ENCODE results near the gene SLC12A8.
A peak's percentile ranks its signal among the peaks of the same experiment; 100 is the strongest.

Gene SLC12A8

DNA sequence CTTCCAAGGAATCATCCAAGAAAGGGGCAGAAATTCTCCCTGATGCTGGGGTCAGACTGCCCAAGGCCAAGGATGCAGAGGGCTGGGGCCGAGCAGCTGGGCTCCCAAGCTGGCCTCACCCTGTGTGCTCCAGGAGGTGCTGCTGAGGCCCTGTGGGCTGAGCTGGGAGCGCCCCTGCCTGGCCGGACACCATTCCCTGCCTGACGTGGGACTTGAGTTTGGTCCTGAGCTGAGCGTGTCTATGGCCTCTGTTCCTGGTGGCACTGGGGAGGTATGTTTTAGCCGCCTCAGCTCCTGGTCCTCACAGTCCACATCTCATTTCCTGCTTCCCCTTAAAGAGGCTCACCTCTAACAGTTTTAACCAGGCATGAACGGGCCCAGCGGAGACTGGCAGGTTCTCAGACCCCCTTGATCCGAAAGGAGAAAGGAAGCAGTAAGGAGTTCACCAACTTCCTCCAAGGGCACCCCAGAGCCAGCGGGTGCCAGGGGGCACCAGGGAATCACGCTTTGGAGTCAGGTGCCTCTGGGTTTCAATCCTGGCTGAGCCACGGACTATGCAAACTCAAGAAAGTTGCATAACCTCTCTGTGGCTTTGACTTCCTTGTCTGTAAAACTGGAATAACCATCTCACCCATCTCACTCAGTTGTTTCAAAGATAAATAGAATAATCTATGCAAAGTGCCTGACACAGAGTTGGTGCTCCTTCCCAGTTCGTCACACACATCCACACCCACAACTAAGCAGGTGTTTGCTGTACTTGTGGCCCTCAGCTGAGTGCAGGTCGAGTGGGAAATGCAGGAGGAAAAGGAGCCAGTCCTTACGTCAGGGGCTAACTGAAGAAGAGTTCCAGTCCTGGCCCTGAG is 48.6 kb downstream of the SLC12A8 start:
- no peak for DNase-seq (ENCODE audit: low spot score)
- Histone ChIP-seq H4K8ac (ENCODE audit: low read depth, low read length) (no peak overlapping the region), H4K91ac (ENCODE audit: low read depth, low read length, poor library complexity) (no peak overlapping the region), H3K4me1 (ENCODE audit: control insufficient read depth in 2 of 2, insufficient read depth in 1 of 2, low read depth in 1 of 2, low read length in 2 of 2) (peaks cover 11 to 22% of the 10 kb centered on the region in 2 donors), H3K9ac (ENCODE audit: low read depth, low read length, poor library complexity) (peak overlapping the region; percentile 24), H3K9me3 (replicated peaks in 1 of 2; ENCODE audit: control insufficient read depth in 2 of 2, insufficient read depth in 1 of 2, low read depth in 1 of 2, low read length in 2 of 2) (no peaks in the 10 kb centered on the region), H3K4me3 (ENCODE audit: low read length in 2 of 2) (peak overlapping the region in 1 of 2 donors; percentile 26), H3K23ac (ENCODE audit: low read depth, low read length, poor library complexity) (no peak overlapping the region), H3K27ac (replicated peaks; ENCODE audit: low read length) (no peak overlapping the region), H2BK5ac (ENCODE audit: low read length) (no peak overlapping the region), H3K4ac (ENCODE audit: low read length) (no peak overlapping the region), H3K36me3 (replicated peaks in 1 of 2; ENCODE audit: control insufficient read depth in 2 of 2, insufficient read depth in 2 of 2, low read length in 2 of 2) (no peaks in the 10 kb centered on the region), H3K27me3 (ENCODE audit: control insufficient read depth in 3 of 3, insufficient read depth in 3 of 3, low read depth in 1 of 3, low read length in 3 of 3) (no peaks in the 10 kb centered on the region), H2AK5ac (ENCODE audit: low read depth, low read length) (peak overlapping the region; percentile 47), H3K18ac (ENCODE audit: low read length) (peak overlapping the region; percentile 54), H2AFZ (ENCODE audit: low read length) (no peak overlapping the region), H2BK12ac (ENCODE audit: low read length) (no peak overlapping the region), H3K14ac (ENCODE audit: low read length) (no peak overlapping the region), H2BK120ac (ENCODE audit: low read depth, low read length) (no peak overlapping the region), H3K4me2 (ENCODE audit: insufficient read depth, low read length, poor library complexity, severe bottlenecking) (no peak overlapping the region), H3K79me1 (ENCODE audit: low read depth, low read length) (no peaks in the 10 kb centered on the region), H2BK15ac (ENCODE audit: low read length) (peak overlapping the region; percentile 55)
- WGBS, 2 donors (ENCODE audit: extremely low coverage in 2 of 2, insufficient read length in 2 of 2, insufficient replicate concordance in 1 of 2), result no CpG with 5 or more reads among the region's 15 CpGs

DNA sequence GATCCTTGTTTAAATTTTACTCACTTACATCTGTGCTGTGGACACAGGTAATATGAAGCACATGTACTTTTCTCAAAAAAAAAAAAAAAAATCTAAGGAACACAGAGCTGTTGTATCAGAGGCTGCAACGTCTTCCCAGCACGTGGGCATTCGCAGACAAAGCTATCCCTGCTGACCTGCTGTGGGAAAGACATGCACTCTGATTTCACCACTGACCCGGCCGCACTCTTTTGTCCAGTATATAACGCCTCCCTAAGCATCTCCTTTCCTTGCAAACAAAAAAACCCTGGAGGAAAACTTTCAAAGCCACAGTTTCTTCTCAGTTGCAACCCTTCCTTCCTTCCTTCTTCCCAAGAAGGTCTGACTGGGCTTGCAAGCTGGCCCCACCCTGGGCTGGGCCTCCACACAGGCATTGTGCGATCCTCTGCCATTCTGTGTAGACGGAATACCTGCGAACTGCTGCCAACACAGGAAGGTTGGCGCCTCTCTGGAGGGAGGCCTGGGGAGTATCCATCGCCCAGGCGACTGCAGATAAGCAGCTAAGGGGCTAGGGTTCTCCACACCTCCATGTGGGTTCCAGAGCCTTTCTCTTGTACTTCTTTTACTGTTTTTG is 50.8 kb downstream of the SLC12A8 start:
- no peak overlapping the region for H2BK15ac ChIP-seq (ENCODE audit: low read length)
- no CpG with 5 or more reads among the region's 12 CpGs for WGBS, 2 donors (ENCODE audit: extremely low coverage in 2 of 2, insufficient read length in 2 of 2, insufficient replicate concordance in 1 of 2)
- no peaks in the 10 kb centered on the region for H3K36me3 ChIP-seq (replicated peaks in 1 of 2; ENCODE audit: control insufficient read depth in 2 of 2, insufficient read depth in 2 of 2, low read length in 2 of 2)
- peak overlapping the region; percentile 68 for H2AFZ ChIP-seq (ENCODE audit: low read length)
- peaks cover 0 to 2% (median 0%) of the 10 kb centered on the region in 3 experiments for H3K27me3 ChIP-seq (ENCODE audit: control insufficient read depth in 3 of 3, insufficient read depth in 3 of 3, low read depth in 1 of 3, low read length in 3 of 3)
- no peak overlapping the region for H3K4me3 ChIP-seq (ENCODE audit: low read length in 2 of 2)
- H4K91ac ChIP-seq (ENCODE audit: low read depth, low read length, poor library complexity), result no peak overlapping the region
- peaks cover 11 to 25% of the 10 kb centered on the region in 2 donors for H3K4me1 ChIP-seq (ENCODE audit: control insufficient read depth in 2 of 2, insufficient read depth in 1 of 2, low read depth in 1 of 2, low read length in 2 of 2)
- no peak overlapping the region for H3K14ac ChIP-seq (ENCODE audit: low read length)
- no peak overlapping the region for H3K4ac ChIP-seq (ENCODE audit: low read length)
- H3K18ac ChIP-seq (ENCODE audit: low read length), result peak overlapping the region; percentile 66
- H2AK5ac ChIP-seq (ENCODE audit: low read depth, low read length), result no peak overlapping the region
- H3K79me1 ChIP-seq (ENCODE audit: low read depth, low read length), result no peaks in the 10 kb centered on the region
- H4K8ac ChIP-seq (ENCODE audit: low read depth, low read length), result no peak overlapping the region
- no peak overlapping the region for H3K4me2 ChIP-seq (ENCODE audit: insufficient read depth, low read length, poor library complexity, severe bottlenecking)
- H3K27ac ChIP-seq (replicated peaks; ENCODE audit: low read length), result peak overlapping the region; percentile 44
- no peak overlapping the region for H3K9ac ChIP-seq (ENCODE audit: low read depth, low read length, poor library complexity)
- no peaks in the 10 kb centered on the region for H3K9me3 ChIP-seq (replicated peaks in 1 of 2; ENCODE audit: control insufficient read depth in 2 of 2, insufficient read depth in 1 of 2, low read depth in 1 of 2, low read length in 2 of 2)
- no peak for DNase-seq (ENCODE audit: low spot score)
- H2BK5ac ChIP-seq (ENCODE audit: low read length), result no peak overlapping the region
- no peak overlapping the region for H2BK120ac ChIP-seq (ENCODE audit: low read depth, low read length)
- H3K23ac ChIP-seq (ENCODE audit: low read depth, low read length, poor library complexity), result no peak overlapping the region
- no peak overlapping the region for H2BK12ac ChIP-seq (ENCODE audit: low read length)

- H2BK12ac ChIP-seq (ENCODE audit: low read length), result no peak overlapping the region
- WGBS, 2 donors (ENCODE audit: extremely low coverage in 2 of 2, insufficient read length in 2 of 2, insufficient replicate concordance in 1 of 2), result no CpG with 5 or more reads among the region's 9 CpGs
- peaks cover 0 to 2% (median 0%) of the 10 kb centered on the region in 3 experiments for H3K27me3 ChIP-seq (ENCODE audit: control insufficient read depth in 3 of 3, insufficient read depth in 3 of 3, low read depth in 1 of 3, low read length in 3 of 3)
- H2BK120ac ChIP-seq (ENCODE audit: low read depth, low read length), result no peak overlapping the region
- no peak overlapping the region for H3K4me2 ChIP-seq (ENCODE audit: insufficient read depth, low read length, poor library complexity, severe bottlenecking)
- no peak overlapping the region for H2AK5ac ChIP-seq (ENCODE audit: low read depth, low read length)
- H3K36me3 ChIP-seq (replicated peaks in 1 of 2; ENCODE audit: control insufficient read depth in 2 of 2, insufficient read depth in 2 of 2, low read length in 2 of 2), result no peaks in the 10 kb centered on the region
- H4K91ac ChIP-seq (ENCODE audit: low read depth, low read length, poor library complexity), result no peak overlapping the region
- no peak overlapping the region for H2BK15ac ChIP-seq (ENCODE audit: low read length)
- no peak overlapping the region for H3K27ac ChIP-seq (replicated peaks; ENCODE audit: low read length)
- DNase-seq (ENCODE audit: low spot score), result no peak
- no peaks in the 10 kb centered on the region for H3K9me3 ChIP-seq (replicated peaks in 1 of 2; ENCODE audit: control insufficient read depth in 2 of 2, insufficient read depth in 1 of 2, low read depth in 1 of 2, low read length in 2 of 2)
- H3K9ac ChIP-seq (ENCODE audit: low read depth, low read length, poor library complexity), result no peak overlapping the region
- no peak overlapping the region for H3K14ac ChIP-seq (ENCODE audit: low read length)
- no peak overlapping the region for H4K8ac ChIP-seq (ENCODE audit: low read depth, low read length)
- peaks cover 19 to 27% of the 10 kb centered on the region in 2 donors for H3K4me1 ChIP-seq (ENCODE audit: control insufficient read depth in 2 of 2, insufficient read depth in 1 of 2, low read depth in 1 of 2, low read length in 2 of 2)
- no peak overlapping the region for H3K4me3 ChIP-seq (ENCODE audit: low read length in 2 of 2)
- no peaks in the 10 kb centered on the region for H3K79me1 ChIP-seq (ENCODE audit: low read depth, low read length)
- no peak overlapping the region for H3K18ac ChIP-seq (ENCODE audit: low read length)
- H3K4ac ChIP-seq (ENCODE audit: low read length), result no peak overlapping the region
- H3K23ac ChIP-seq (ENCODE audit: low read depth, low read length, poor library complexity), result no peak overlapping the region
- H2BK5ac ChIP-seq (ENCODE audit: low read length), result no peak overlapping the region
- H2AFZ ChIP-seq (ENCODE audit: low read length), result no peak overlapping the region
Measured at GRCh38 chr3:125160606-125161371, 51.8 kb downstream of the SLC12A8 start.

GRCh38 chr3:125157183-125157582 is 55.4 kb downstream of the SLC12A8 start:
- H3K9ac ChIP-seq (ENCODE audit: low read depth, low read length, poor library complexity), result no peak overlapping the region
- no peak overlapping the region for H3K4ac ChIP-seq (ENCODE audit: low read length)
- no peak overlapping the region for H2BK5ac ChIP-seq (ENCODE audit: low read length)
- H2BK15ac ChIP-seq (ENCODE audit: low read length), result no peak overlapping the region
- no peak for DNase-seq (ENCODE audit: low spot score)
- no peak overlapping the region for H3K4me3 ChIP-seq (ENCODE audit: low read length in 2 of 2)
- no peak overlapping the region for H2AFZ ChIP-seq (ENCODE audit: low read length)
- no peak overlapping the region for H3K18ac ChIP-seq (ENCODE audit: low read length)
- H3K14ac ChIP-seq (ENCODE audit: low read length), result no peak overlapping the region
- H3K27ac ChIP-seq (replicated peaks; ENCODE audit: low read length), result no peak overlapping the region
- H4K8ac ChIP-seq (ENCODE audit: low read depth, low read length), result no peak overlapping the region
- no peaks in the 10 kb centered on the region for H3K36me3 ChIP-seq (replicated peaks in 1 of 2; ENCODE audit: control insufficient read depth in 2 of 2, insufficient read depth in 2 of 2, low read length in 2 of 2)
- no peak overlapping the region for H2BK12ac ChIP-seq (ENCODE audit: low read length)
- no peak overlapping the region for H3K23ac ChIP-seq (ENCODE audit: low read depth, low read length, poor library complexity)
- no peak overlapping the region for H3K4me2 ChIP-seq (ENCODE audit: insufficient read depth, low read length, poor library complexity, severe bottlenecking)
- H4K91ac ChIP-seq (ENCODE audit: low read depth, low read length, poor library complexity), result no peak overlapping the region
- H3K9me3 ChIP-seq (replicated peaks in 1 of 2; ENCODE audit: control insufficient read depth in 2 of 2, insufficient read depth in 1 of 2, low read depth in 1 of 2, low read length in 2 of 2), result no peaks in the 10 kb centered on the region
- no peak overlapping the region for H2BK120ac ChIP-seq (ENCODE audit: low read depth, low read length)
- H3K4me1 ChIP-seq (ENCODE audit: control insufficient read depth in 2 of 2, insufficient read depth in 1 of 2, low read depth in 1 of 2, low read length in 2 of 2), result peaks cover 16 to 29% of the 10 kb centered on the region in 2 donors
- H3K79me1 ChIP-seq (ENCODE audit: low read depth, low read length), result no peaks in the 10 kb centered on the region
- no CpG with 5 or more reads among the region's 3 CpGs for WGBS, 2 donors (ENCODE audit: extremely low coverage in 2 of 2, insufficient read length in 2 of 2, insufficient replicate concordance in 1 of 2)
- no peak overlapping the region for H2AK5ac ChIP-seq (ENCODE audit: low read depth, low read length)
- H3K27me3 ChIP-seq (ENCODE audit: control insufficient read depth in 3 of 3, insufficient read depth in 3 of 3, low read depth in 1 of 3, low read length in 3 of 3), result peaks cover 0 to 2% (median 0%) of the 10 kb centered on the region in 3 experiments

Measured in neuronal stem cell (in vitro differentiated cells).